Suprapubic skin (tissue), 3 donors: ENCODE data around the gene PEG3.

Source experiments
- POLR2A ChIP-seq, 2 donors: fragments of 450-650 bp; IDR thresholded peaks; one replicate each; pipeline ENCODE4 v1.6.1; 2017; ENCODE audit warnings: antibody characterized with exemption in 2 of 2, mild to moderate bottlenecking in 2 of 2, moderate library complexity in 2 of 2
- TF ChIP-seq, protein P1 (sequence below), 2 donors: fragments of 200-600 bp in 1 of 2; fragments of 450-650 bp in 1 of 2; sonication (generic) in 1 of 2; IDR thresholded peaks; one replicate each; pipeline ENCODE4 v1.5.1; 2016 to 2019; ENCODE audit warnings: antibody characterized with exemption in 2 of 2, mild to moderate bottlenecking in 1 of 2, moderate library complexity in 1 of 2

GRCh38 chr19:56884441-56884840, 43.9 kb upstream of the PEG3 start:
- no peak for TF ChIP-seq POLR2A (IDR thresholded peaks at IDR 0.05)
- TF ChIP-seq, protein P1, sequence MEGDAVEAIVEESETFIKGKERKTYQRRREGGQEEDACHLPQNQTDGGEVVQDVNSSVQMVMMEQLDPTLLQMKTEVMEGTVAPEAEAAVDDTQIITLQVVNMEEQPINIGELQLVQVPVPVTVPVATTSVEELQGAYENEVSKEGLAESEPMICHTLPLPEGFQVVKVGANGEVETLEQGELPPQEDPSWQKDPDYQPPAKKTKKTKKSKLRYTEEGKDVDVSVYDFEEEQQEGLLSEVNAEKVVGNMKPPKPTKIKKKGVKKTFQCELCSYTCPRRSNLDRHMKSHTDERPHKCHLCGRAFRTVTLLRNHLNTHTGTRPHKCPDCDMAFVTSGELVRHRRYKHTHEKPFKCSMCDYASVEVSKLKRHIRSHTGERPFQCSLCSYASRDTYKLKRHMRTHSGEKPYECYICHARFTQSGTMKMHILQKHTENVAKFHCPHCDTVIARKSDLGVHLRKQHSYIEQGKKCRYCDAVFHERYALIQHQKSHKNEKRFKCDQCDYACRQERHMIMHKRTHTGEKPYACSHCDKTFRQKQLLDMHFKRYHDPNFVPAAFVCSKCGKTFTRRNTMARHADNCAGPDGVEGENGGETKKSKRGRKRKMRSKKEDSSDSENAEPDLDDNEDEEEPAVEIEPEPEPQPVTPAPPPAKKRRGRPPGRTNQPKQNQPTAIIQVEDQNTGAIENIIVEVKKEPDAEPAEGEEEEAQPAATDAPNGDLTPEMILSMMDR (IDR thresholded peaks at IDR 0.05): no peak
